ENCODE results near the gene VAT1L.

VAT1L gene

GRCh38 chr16:78002915-78003538 is 214.7 kb downstream of the VAT1L start:
- H3K4me1 Mint-ChIP-seq (ENCODE audit: low read depth), result no peaks in the 10 kb centered on the region
- H3K9me3 Mint-ChIP-seq (ENCODE audit: low read depth), result no peaks in the 10 kb centered on the region
- H3K27me3 Mint-ChIP-seq, result peaks cover 4% of the 10 kb centered on the region
- H3K36me3 Mint-ChIP-seq, result no peaks in the 10 kb centered on the region
- no peak overlapping the region for H3K4me3 Mint-ChIP-seq
- H3K27ac Mint-ChIP-seq, result no peak overlapping the region

- H3K27ac Mint-ChIP-seq, result no peak overlapping the region
- H3K27me3 Mint-ChIP-seq, result peaks cover 2% of the 10 kb centered on the region
- H3K4me3 Mint-ChIP-seq, result no peak overlapping the region
- no peaks in the 10 kb centered on the region for H3K9me3 Mint-ChIP-seq (ENCODE audit: low read depth)
- no peaks in the 10 kb centered on the region for H3K36me3 Mint-ChIP-seq
- H3K4me1 Mint-ChIP-seq (ENCODE audit: low read depth), result no peaks in the 10 kb centered on the region
Measured at GRCh38 chr16:78004517-78004916, 216.2 kb downstream of the VAT1L start.

- Mint-ChIP-seq H3K27ac (no peak overlapping the region), H3K27me3 (peaks cover 3% of the 10 kb centered on the region), H3K9me3 (ENCODE audit: low read depth) (no peaks in the 10 kb centered on the region), H3K36me3 (no peaks in the 10 kb centered on the region), H3K4me3 (no peak overlapping the region), H3K4me1 (ENCODE audit: low read depth) (no peaks in the 10 kb centered on the region)
Measured at GRCh38 chr16:78005881-78006280, 217.5 kb downstream of the VAT1L start.

GRCh38 chr16:78007121-78007520 is 218.8 kb downstream of the VAT1L start:
- Mint-ChIP-seq H3K36me3 (no peaks in the 10 kb centered on the region), H3K27ac (no peak overlapping the region), H3K27me3 (peaks cover 5% of the 10 kb centered on the region), H3K4me3 (no peak overlapping the region), H3K4me1 (ENCODE audit: low read depth) (no peaks in the 10 kb centered on the region), H3K9me3 (ENCODE audit: low read depth) (no peaks in the 10 kb centered on the region)

- peaks cover 13% of the 10 kb centered on the region for H3K27me3 Mint-ChIP-seq
- no peaks in the 10 kb centered on the region for H3K9me3 Mint-ChIP-seq (ENCODE audit: low read depth)
- H3K27ac Mint-ChIP-seq, result no peak within 1 kb of the TSS
- no peaks in the 10 kb centered on the region for H3K36me3 Mint-ChIP-seq
- H3K4me1 Mint-ChIP-seq (ENCODE audit: low read depth), result no peaks in the 10 kb centered on the region
- no peak within 1 kb of the TSS for H3K4me3 Mint-ChIP-seq
Measured at GRCh38 chr16:78022347-78023060, 234.1 kb downstream of the VAT1L start, which contains the start of gene CLEC3A. CLEC3A (plus strand) TSS chr16:78022548; CDS start chr16:78022627, 79 bp downstream.

GRCh38 chr16:78024159-78024558 is 235.8 kb downstream of the VAT1L start:
- H3K27me3 Mint-ChIP-seq, result peaks cover 14% of the 10 kb centered on the region
- no peaks in the 10 kb centered on the region for H3K4me1 Mint-ChIP-seq (ENCODE audit: low read depth)
- H3K27ac Mint-ChIP-seq, result no peak overlapping the region
- no peaks in the 10 kb centered on the region for H3K36me3 Mint-ChIP-seq
- no peak overlapping the region for H3K4me3 Mint-ChIP-seq
- H3K9me3 Mint-ChIP-seq (ENCODE audit: low read depth), result no peaks in the 10 kb centered on the region

- Mint-ChIP-seq H3K4me1 (ENCODE audit: low read depth) (no peaks in the 10 kb centered on the region), H3K9me3 (ENCODE audit: low read depth) (no peaks in the 10 kb centered on the region), H3K27me3 (peaks cover 12% of the 10 kb centered on the region), H3K27ac (no peak overlapping the region), H3K4me3 (no peak overlapping the region), H3K36me3 (no peaks in the 10 kb centered on the region)
Measured at GRCh38 chr16:78025631-78026030, 237.3 kb downstream of the VAT1L start.

GRCh38 chr16:78028018-78028417 is 239.7 kb downstream of the VAT1L start:
- Mint-ChIP-seq H3K4me1 (ENCODE audit: low read depth) (no peaks in the 10 kb centered on the region), H3K4me3 (no peak overlapping the region), H3K36me3 (no peaks in the 10 kb centered on the region), H3K27me3 (peaks cover 12% of the 10 kb centered on the region), H3K27ac (no peak overlapping the region), H3K9me3 (ENCODE audit: low read depth) (no peaks in the 10 kb centered on the region)

Data from activated naive CD8-positive, alpha-beta T cell (primary cell).